ENCODE data around the gene CCDC87.

DNA sequence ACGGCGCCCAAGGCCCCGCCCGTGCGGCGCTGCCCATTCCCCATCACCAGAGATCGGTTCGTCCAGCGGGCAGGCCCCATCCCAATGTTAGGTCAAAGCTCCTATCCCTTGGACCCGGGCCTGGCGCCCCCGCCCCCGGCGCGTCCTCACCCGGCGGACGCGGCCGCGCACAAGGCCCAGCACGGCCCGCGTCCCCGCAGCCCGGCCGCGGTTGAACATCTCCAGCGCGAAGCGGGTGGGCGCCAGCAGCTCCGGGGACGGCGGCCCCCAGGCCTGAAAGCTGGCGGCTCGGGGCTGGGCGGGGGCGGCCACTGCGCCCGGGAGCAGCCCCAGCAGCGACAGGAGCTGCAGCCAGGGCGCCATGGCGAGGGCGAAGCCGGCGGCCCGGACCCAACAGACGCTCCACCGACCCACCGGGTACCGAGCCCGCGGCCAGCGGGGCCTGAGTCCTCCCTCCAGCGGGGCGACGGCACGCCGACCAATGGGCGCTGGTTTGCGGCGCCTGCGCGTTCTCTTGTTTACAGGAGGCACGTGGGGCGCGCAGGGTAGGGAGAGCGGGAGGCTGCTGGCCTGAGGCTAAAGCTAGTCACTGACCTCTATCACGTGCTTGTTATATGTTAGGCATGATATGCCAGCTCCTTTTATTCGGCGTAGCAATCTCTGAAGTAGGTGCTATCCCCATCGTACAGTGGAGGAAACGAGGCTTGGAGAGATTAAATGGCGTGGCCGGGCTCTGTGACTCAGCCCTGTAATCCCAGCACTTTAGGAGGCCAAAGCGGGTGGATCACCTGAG, 24.5 kb downstream of the CCDC87 start, which contains the start of gene CTSF:
- no peak for TF ChIP-seq POLR2A (IDR thresholded peaks at IDR 0.05)
- TF ChIP-seq, protein P1, sequence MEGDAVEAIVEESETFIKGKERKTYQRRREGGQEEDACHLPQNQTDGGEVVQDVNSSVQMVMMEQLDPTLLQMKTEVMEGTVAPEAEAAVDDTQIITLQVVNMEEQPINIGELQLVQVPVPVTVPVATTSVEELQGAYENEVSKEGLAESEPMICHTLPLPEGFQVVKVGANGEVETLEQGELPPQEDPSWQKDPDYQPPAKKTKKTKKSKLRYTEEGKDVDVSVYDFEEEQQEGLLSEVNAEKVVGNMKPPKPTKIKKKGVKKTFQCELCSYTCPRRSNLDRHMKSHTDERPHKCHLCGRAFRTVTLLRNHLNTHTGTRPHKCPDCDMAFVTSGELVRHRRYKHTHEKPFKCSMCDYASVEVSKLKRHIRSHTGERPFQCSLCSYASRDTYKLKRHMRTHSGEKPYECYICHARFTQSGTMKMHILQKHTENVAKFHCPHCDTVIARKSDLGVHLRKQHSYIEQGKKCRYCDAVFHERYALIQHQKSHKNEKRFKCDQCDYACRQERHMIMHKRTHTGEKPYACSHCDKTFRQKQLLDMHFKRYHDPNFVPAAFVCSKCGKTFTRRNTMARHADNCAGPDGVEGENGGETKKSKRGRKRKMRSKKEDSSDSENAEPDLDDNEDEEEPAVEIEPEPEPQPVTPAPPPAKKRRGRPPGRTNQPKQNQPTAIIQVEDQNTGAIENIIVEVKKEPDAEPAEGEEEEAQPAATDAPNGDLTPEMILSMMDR (IDR thresholded peaks at IDR 0.05), result no peak

All from testis (tissue), 2 donors.